H1 (cell line): ENCODE results near the gene MED12L. TPM values are rescaled to one million over a fixed set of nuclear protein-coding genes. Genes with fewer than 3 reads are reported as not detected.

Experiments used
- ATF3 ChIP-seq: IDR thresholded peaks from 2 replicates; pipeline ENCODE4 v1.6.1; 2011; ENCODE audit warnings: low read depth, mild to moderate bottlenecking, low read length; ENCODE audit not compliant: insufficient read depth
- CBX5 ChIP-seq: fragments of 300-800, 300-1000 bp; sonication (generic); IDR thresholded peaks from 2 replicates; pipeline ENCODE4 v1.7.1; 2016; ENCODE audit warnings: antibody characterized with exemption, low read length, low read depth
- GTF2F1 ChIP-seq: IDR thresholded peaks from 2 replicates; pipeline ENCODE4 v1.6.1; 2012; ENCODE audit warnings: low read depth, low read length, improper control_type of control experiment, borderline replicate concordance
- MAFK ChIP-seq: IDR thresholded peaks from 2 replicates; pipeline ENCODE4 v1.6.1; 2012; ENCODE audit warnings: low read depth, mild to moderate bottlenecking, improper control_type of control experiment, low read length
- RFX5 ChIP-seq: IDR thresholded peaks from 2 replicates; pipeline ENCODE4 v1.6.1; 2011; ENCODE audit warnings: low read depth, low read length, improper control_type of control experiment, borderline replicate concordance
- RXRA ChIP-seq: IDR thresholded peaks from 2 replicates; pipeline ENCODE4 v1.6.1; 2011; ENCODE audit warnings: low read depth, mild to moderate bottlenecking, low read length, moderate library complexity; ENCODE audit not compliant: insufficient read depth
- SP2 ChIP-seq: IDR thresholded peaks from 2 replicates; pipeline ENCODE4 v1.6.1; 2012; ENCODE audit warnings: mild to moderate bottlenecking, low read length, inconsistent platforms
- TAF1 ChIP-seq: IDR thresholded peaks from 2 replicates; pipeline ENCODE4 v1.6.1; 2011; ENCODE audit warnings: mild to moderate bottlenecking, low read depth, low read length
- ZNF274 ChIP-seq: IDR thresholded peaks from 2 replicates; pipeline ENCODE4 v1.7.0; 2012; ENCODE audit warnings: low read length, borderline replicate concordance; ENCODE audit errors: extremely low read depth
- polyA plus RNA-seq, 7 experiments: library from polyadenylated mRNA; depleted of rRNA in 3 of 7; stranded (reverse) in 5 of 7; unstranded in 2 of 7; fragments of >200 nt in 5 of 7; fragments of 200-250 nt in 2 of 7; gene quantifications; 1 replicate in 5 of 7; 2 replicates in 1 of 7; 4 replicates in 1 of 7; pipeline versions ENCODE4 v1.2.1 to v1.2.3, GENCODE V29; 2011 to 2013; ENCODE audit warnings: missing spikeins in 2 of 7, mixed read lengths in 2 of 7
- total RNA-seq: library from RNA; stranded (reverse); fragmentation: NEBNext Ultra II Directional; extraction: Animal tissue kit (Norgen Biotek cat#: 25700); gene quantifications from 2 replicates; pipeline ENCODE4 v1.2.1, GENCODE V29; 2021
- TF ChIP-seq, protein P1 (sequence below): fragments of 300-600 bp; sonication (generic); IDR thresholded peaks from 2 replicates; pipeline ENCODE4 v1.7.1; 2012; ENCODE audit warnings: low read length, moderate library complexity, mild to moderate bottlenecking, inconsistent platforms; ENCODE audit not compliant: insufficient replicate concordance

Gene MED12L
- total and polyA plus RNA-seq, 2 of the 8 experiments (the other 6 are each of a cell fraction or from before 2014, with no cell fraction given) = 3.6 to 26.2 TPM

DNA sequence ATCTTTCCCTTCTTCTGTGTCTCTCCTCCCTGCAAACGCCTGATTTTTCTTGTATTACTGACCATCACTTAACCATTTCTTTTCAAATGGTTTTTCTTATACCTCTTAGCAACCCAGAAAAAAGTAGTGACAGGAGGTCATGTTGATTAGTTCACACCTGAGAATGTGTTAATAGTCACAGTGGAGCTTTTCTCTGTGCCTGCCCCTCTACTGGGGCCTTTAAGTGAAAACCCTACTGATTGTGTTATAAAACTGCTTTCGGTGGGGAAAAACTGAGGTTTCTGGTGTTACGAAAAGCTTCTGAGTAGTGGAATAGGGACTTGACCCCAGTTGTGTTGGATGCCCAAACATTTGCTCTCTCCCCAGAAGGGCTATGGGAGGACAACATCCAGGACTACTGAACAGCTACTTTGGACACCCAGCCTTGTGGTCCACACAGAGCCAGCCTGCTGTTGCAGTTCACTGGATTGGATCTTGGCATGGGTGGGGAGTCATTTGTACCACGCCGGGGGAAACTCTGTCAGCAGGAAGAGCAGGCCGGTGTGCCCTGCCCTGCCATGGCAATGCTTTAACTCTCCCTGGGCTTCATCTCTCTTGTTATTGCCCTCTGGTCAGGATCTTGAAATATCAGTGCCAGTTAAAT lies 220.8 kb downstream of the MED12L start (continued):
- TF ChIP-seq, protein P1, sequence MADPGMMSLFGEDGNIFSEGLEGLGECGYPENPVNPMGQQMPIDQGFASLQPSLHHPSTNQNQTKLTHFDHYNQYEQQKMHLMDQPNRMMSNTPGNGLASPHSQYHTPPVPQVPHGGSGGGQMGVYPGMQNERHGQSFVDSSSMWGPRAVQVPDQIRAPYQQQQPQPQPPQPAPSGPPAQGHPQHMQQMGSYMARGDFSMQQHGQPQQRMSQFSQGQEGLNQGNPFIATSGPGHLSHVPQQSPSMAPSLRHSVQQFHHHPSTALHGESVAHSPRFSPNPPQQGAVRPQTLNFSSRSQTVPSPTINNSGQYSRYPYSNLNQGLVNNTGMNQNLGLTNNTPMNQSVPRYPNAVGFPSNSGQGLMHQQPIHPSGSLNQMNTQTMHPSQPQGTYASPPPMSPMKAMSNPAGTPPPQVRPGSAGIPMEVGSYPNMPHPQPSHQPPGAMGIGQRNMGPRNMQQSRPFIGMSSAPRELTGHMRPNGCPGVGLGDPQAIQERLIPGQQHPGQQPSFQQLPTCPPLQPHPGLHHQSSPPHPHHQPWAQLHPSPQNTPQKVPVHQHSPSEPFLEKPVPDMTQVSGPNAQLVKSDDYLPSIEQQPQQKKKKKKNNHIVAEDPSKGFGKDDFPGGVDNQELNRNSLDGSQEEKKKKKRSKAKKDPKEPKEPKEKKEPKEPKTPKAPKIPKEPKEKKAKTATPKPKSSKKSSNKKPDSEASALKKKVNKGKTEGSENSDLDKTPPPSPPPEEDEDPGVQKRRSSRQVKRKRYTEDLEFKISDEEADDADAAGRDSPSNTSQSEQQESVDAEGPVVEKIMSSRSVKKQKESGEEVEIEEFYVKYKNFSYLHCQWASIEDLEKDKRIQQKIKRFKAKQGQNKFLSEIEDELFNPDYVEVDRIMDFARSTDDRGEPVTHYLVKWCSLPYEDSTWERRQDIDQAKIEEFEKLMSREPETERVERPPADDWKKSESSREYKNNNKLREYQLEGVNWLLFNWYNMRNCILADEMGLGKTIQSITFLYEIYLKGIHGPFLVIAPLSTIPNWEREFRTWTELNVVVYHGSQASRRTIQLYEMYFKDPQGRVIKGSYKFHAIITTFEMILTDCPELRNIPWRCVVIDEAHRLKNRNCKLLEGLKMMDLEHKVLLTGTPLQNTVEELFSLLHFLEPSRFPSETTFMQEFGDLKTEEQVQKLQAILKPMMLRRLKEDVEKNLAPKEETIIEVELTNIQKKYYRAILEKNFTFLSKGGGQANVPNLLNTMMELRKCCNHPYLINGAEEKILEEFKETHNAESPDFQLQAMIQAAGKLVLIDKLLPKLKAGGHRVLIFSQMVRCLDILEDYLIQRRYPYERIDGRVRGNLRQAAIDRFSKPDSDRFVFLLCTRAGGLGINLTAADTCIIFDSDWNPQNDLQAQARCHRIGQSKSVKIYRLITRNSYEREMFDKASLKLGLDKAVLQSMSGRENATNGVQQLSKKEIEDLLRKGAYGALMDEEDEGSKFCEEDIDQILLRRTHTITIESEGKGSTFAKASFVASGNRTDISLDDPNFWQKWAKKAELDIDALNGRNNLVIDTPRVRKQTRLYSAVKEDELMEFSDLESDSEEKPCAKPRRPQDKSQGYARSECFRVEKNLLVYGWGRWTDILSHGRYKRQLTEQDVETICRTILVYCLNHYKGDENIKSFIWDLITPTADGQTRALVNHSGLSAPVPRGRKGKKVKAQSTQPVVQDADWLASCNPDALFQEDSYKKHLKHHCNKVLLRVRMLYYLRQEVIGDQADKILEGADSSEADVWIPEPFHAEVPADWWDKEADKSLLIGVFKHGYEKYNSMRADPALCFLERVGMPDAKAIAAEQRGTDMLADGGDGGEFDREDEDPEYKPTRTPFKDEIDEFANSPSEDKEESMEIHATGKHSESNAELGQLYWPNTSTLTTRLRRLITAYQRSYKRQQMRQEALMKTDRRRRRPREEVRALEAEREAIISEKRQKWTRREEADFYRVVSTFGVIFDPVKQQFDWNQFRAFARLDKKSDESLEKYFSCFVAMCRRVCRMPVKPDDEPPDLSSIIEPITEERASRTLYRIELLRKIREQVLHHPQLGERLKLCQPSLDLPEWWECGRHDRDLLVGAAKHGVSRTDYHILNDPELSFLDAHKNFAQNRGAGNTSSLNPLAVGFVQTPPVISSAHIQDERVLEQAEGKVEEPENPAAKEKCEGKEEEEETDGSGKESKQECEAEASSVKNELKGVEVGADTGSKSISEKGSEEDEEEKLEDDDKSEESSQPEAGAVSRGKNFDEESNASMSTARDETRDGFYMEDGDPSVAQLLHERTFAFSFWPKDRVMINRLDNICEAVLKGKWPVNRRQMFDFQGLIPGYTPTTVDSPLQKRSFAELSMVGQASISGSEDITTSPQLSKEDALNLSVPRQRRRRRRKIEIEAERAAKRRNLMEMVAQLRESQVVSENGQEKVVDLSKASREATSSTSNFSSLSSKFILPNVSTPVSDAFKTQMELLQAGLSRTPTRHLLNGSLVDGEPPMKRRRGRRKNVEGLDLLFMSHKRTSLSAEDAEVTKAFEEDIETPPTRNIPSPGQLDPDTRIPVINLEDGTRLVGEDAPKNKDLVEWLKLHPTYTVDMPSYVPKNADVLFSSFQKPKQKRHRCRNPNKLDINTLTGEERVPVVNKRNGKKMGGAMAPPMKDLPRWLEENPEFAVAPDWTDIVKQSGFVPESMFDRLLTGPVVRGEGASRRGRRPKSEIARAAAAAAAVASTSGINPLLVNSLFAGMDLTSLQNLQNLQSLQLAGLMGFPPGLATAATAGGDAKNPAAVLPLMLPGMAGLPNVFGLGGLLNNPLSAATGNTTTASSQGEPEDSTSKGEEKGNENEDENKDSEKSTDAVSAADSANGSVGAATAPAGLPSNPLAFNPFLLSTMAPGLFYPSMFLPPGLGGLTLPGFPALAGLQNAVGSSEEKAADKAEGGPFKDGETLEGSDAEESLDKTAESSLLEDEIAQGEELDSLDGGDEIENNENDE = no peak
- TF ChIP-seq TAF1 (no peak), CBX5 (no peak), GTF2F1 (no peak), ATF3 (no peak), ZNF274 (no peak), RXRA (no peak), RFX5 (no peak), SP2 (no peak), MAFK (no peak)
